ENCODE measurements around the gene BCAN.

DNA sequence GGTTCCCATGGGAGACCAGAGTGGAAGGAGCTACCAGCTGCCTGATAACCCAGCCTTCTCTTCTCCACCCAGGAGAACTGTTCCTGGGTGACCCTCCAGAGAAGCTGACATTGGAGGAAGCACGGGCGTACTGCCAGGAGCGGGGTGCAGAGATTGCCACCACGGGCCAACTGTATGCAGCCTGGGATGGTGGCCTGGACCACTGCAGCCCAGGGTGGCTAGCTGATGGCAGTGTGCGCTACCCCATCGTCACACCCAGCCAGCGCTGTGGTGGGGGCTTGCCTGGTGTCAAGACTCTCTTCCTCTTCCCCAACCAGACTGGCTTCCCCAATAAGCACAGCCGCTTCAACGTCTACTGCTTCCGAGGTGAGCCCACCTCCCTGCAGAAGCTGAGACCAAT, 6.6 kb downstream of the BCAN start:
- TF ChIP-seq EZH2 (IDR thresholded peaks at IDR 0.05; ENCODE audit: insufficient read depth, poor library complexity, severe bottlenecking) (no peak), EZH2phosphoT487 (IDR thresholded peaks at IDR 0.05; ENCODE audit: insufficient read depth, low read depth) (no peak)
